ENCODE measurements around the gene NUDT1.

Gene NUDT1

GRCh38 chr7:2205036-2205780 lies 36.8 kb upstream of the NUDT1 start:
- DNase-seq = no peak

GRCh38 chr7:2208712-2209111 lies 33.3 kb upstream of the NUDT1 start:
- no peak for DNase-seq

GRCh38 chr7:2209146-2209960 lies 32.7 kb upstream of the NUDT1 start:
- DNase-seq = peak; percentile 1

GRCh38 chr7:2209961-2210323 lies 32.1 kb upstream of the NUDT1 start:
- no peak for DNase-seq

- DNase-seq = no peak
Measured at GRCh38 chr7:2210551-2211258, 31.3 kb upstream of the NUDT1 start.

GRCh38 chr7:2211259-2211880 lies 30.7 kb upstream of the NUDT1 start:
- no peak for DNase-seq

GRCh38 chr7:2211926-2212325 lies 30.1 kb upstream of the NUDT1 start:
- DNase-seq = no peak

- DNase-seq = no peak
Measured at GRCh38 chr7:2212906-2213305, 29.1 kb upstream of the NUDT1 start.

GRCh38 chr7:2213551-2214215 lies 28.3 kb upstream of the NUDT1 start:
- no peak for DNase-seq

- DNase-seq = no peak
Measured at GRCh38 chr7:2214636-2215035, 27.4 kb upstream of the NUDT1 start.

- DNase-seq = no peak
Measured at GRCh38 chr7:2215851-2216250, 26.2 kb upstream of the NUDT1 start.

- no peak for DNase-seq
Measured at GRCh38 chr7:2217206-2217605, 24.8 kb upstream of the NUDT1 start.

GRCh38 chr7:2217716-2218443 lies 24.1 kb upstream of the NUDT1 start:
- no peak for DNase-seq

- DNase-seq = no peak
Measured at GRCh38 chr7:2218444-2218785, 23.6 kb upstream of the NUDT1 start.

- no peak for DNase-seq
Measured at GRCh38 chr7:2219136-2219535, 22.9 kb upstream of the NUDT1 start.

- no peak for DNase-seq
Measured at GRCh38 chr7:2219606-2220005, 22.4 kb upstream of the NUDT1 start.

- DNase-seq = no peak
Measured at GRCh38 chr7:2220030-2220429, 22.0 kb upstream of the NUDT1 start.

- DNase-seq = no peak
Measured at GRCh38 chr7:2220506-2220905, 21.5 kb upstream of the NUDT1 start.

GRCh38 chr7:2220954-2221353 lies 21.1 kb upstream of the NUDT1 start:
- no peak for DNase-seq

- DNase-seq = no peak
Measured at GRCh38 chr7:2222516-2222915, 19.5 kb upstream of the NUDT1 start.

- DNase-seq = no peak
Measured at GRCh38 chr7:2223321-2223720, 18.7 kb upstream of the NUDT1 start.

- no peak for DNase-seq
Measured at GRCh38 chr7:2224491-2224928, 17.5 kb upstream of the NUDT1 start.

Measured in OCI-M1 (cell line).